Activated T-cell treated with anti-CD3 and anti-CD28 coated beads, Interleukin-2, amount 50 U/mL, for 72 hours (primary cell): ENCODE measurements around the gene TSEN54. TPM values are rescaled to one million over a fixed set of nuclear protein-coding genes. Genes with fewer than 3 reads are reported as not detected.

Experiments used
- ATAC-seq, 2 donors: fragments of 150-1000 bp; cut with Tn5 transposase; replicated peaks in 1 of 2; 2 replicates each; pipeline ENCODE4 v1.10.0; 2021; ENCODE audit warnings: moderate library complexity in 2 of 2, mild to moderate bottlenecking in 1 of 2
- DNase-seq, 2 donors: peaks; one replicate each; pipeline ENCODE4 v3.0.0; 2021 to 2022; ENCODE audit warnings: mixed read lengths in 1 of 2
- H3K27ac Mint-ChIP-seq: one replicate; pipeline ENCODE4 v1.8.0; 2022; ENCODE audit warnings: mild to moderate bottlenecking, moderate library complexity, mixed read lengths
- H3K27me3 Mint-ChIP-seq: one replicate; pipeline ENCODE4 v1.8.0; 2022; ENCODE audit warnings: low read depth, mixed read lengths
- H3K36me3 Mint-ChIP-seq, 2 donors: one replicate each; pipeline ENCODE4 v1.8.0; 2022; ENCODE audit warnings: mixed read lengths in 2 of 2, mild to moderate bottlenecking in 1 of 2; ENCODE audit not compliant: insufficient read depth in 2 of 2
- H3K4me1 Mint-ChIP-seq: one replicate; pipeline ENCODE4 v1.8.0; 2022; ENCODE audit warnings: low read depth, mixed read lengths
- H3K4me3 Mint-ChIP-seq, 2 donors: one replicate each; pipeline ENCODE4 v1.8.0; 2022; ENCODE audit warnings: mild to moderate bottlenecking in 2 of 2, mixed read lengths in 2 of 2, moderate library complexity in 2 of 2
- H3K9me3 Mint-ChIP-seq, 2 donors: one replicate each; pipeline ENCODE4 v1.8.0; 2022; ENCODE audit warnings: mixed read lengths in 2 of 2
- total RNA-seq, 2 donors: library from RNA; stranded (reverse); gene quantifications; one replicate each; pipeline ENCODE4 v1.2.3, GENCODE V29; 2022

TSEN54 gene
- total RNA-seq, 2 donors from 2014 or later, result 34.8 to 49.5 TPM

DNA sequence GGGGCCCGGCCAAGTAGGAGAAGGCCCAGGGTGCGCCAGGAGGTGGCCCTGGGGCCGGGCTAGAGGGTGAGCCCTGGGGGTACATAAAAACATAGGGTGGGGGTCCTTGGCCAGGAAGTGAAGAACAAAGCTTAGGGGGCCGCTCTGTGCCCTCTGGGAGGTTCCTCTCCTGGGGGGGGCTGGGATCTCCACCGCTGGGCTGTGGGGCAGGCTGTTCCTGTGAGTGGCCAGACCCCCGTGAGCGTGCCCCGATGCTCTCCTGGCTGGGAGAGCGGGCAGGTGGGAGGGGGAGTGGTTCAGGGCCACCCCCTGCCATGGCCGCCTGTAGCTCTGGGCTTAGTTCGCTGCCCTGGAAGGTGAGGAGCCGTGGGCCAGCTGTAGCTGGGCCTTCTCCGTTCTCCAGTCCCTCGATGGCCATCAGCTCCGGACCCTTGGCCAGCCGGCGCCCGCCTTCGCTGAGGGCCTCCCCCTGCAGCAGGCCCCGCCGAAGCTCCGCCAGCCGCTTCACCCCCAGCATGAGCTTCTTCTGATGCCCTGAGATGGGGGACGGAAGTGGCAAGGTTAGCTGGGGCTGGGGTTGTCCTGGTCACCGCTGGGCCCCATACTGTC, 13.5 kb upstream of the TSEN54 start:
- Mint-ChIP-seq H3K36me3 (no peaks in the 10 kb centered on the region), H3K4me1 (no peaks in the 10 kb centered on the region), H3K9me3 (no peaks in the 10 kb centered on the region), H3K27me3 (no peaks in the 10 kb centered on the region), H3K27ac (no peak overlapping the region), H3K4me3 (no peak overlapping the region)
- ATAC-seq (no peak), DNase-seq (no peak)

DNA sequence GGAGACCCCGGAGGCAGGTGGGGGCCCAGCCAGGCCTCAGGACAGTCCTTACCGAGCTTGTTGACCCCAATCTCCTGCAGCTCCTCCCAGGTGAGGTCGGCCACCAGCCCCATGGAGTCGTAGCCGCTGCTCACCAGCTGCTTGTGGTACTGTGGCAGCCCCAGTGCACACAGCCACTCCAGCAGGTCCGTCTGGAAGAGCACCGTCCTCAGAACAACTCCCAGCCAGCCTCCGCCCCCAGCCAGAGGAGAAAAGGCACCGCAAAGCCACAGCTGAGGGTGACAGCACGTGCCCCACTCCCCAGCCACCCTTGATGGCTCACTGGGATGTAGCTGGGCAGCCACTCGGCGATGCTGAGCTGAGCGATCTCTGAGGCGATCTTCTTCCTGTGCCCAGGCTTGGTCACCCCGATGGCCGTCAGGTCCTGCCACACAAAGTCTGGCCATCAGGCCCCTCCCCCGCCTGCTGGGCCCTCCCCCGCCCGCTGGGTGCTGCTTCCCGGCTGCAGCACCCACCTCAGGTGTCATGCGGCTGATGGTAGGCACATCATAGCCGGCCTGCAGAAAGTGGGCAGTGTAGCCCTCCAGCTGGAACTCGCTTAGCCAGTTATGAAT, 12.9 kb upstream of the TSEN54 start:
- Mint-ChIP-seq H3K27me3 (no peaks in the 10 kb centered on the region), H3K4me1 (no peaks in the 10 kb centered on the region), H3K4me3 (no peak overlapping the region), H3K36me3 (no peaks in the 10 kb centered on the region), H3K27ac (no peak overlapping the region), H3K9me3 (no peaks in the 10 kb centered on the region)
- ATAC-seq (no peak), DNase-seq (no peak)

DNA sequence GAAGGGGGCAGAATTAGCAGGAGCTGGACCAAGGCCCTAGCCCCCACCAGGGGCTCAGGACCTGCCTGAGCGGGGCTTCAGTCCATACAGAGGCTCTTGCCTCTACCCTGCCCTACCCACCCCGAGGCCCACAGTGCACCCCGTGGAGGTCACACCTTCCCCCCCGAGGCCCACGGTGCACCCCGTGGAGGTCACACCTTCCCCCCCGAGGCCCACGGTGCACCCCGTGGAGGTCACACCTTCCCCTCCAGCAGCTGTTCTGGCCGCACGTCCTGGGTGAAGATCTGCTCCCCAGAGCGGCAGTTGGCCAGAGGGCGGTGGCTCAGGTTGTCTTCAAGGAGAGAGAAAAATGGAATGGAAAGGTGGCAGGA, 12.4 kb upstream of the TSEN54 start:
- ATAC-seq (no peak), DNase-seq (no peak)
- no peaks in the 10 kb centered on the region for H3K4me1 Mint-ChIP-seq
- H3K27me3 Mint-ChIP-seq, result no peaks in the 10 kb centered on the region
- H3K9me3 Mint-ChIP-seq, result no peaks in the 10 kb centered on the region
- no peak overlapping the region for H3K27ac Mint-ChIP-seq
- H3K4me3 Mint-ChIP-seq, result no peak overlapping the region
- H3K36me3 Mint-ChIP-seq, result no peaks in the 10 kb centered on the region

DNA sequence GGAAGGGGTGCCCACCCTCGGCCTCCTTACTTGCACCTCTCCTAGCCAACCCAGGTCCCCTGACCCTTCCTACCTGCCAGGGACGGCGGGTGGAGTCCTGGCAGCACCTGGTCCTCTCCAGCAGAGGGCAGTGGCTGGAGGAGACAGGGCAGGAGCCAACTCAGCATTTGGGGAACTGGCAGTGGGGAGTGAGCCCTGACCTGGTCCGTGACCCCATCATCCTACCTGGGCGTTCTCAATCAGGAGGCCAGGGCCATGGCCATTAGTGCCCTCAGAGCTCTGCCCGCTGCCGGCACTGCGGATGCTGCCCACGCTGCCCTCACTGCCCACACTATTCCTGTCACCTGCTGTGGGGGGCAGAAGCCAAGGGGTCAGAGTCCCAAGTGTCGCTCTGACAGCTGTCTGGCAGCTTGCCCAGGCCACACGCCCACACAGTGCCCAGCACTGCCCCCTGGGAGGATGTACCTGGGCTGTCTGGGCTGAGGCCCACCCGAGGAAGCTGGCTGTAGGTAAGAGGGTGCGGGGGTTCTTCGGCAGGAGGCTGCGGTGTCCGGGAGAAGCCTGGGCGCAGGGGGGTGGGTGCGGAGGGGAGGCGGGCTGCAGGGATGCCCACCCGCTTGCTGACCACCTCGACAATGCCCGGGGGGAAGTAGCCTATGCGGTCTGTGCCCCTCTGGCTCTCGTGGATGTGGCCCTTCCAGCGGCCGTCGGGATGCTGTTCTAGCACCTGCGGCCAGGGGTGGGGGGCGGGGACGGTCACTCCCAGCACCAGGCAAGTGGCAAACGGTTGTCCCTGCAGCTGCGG, 11.8 kb upstream of the TSEN54 start:
- peak; percentile 55 to 63 for ATAC-seq
- no peak overlapping the region for H3K4me3 Mint-ChIP-seq
- H3K9me3 Mint-ChIP-seq, result no peaks in the 10 kb centered on the region
- no peaks in the 10 kb centered on the region for H3K4me1 Mint-ChIP-seq
- peak; percentile 50 to 51 for DNase-seq
- H3K27me3 Mint-ChIP-seq, result no peaks in the 10 kb centered on the region
- no peak overlapping the region for H3K27ac Mint-ChIP-seq
- H3K36me3 Mint-ChIP-seq, result no peaks in the 10 kb centered on the region

DNA sequence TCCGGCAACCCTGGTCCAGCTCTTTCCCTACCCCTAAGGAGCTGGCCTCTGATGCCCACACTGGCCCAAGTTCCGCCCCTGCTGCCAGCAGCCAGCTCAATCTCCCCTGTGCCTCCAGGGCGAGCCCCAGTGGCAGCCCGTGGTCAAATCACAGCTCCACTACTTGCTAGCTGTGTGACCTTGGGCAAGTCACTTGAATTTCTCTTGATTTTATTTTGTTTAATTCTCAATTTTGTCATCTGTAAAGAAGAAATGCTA, 11.2 kb upstream of the TSEN54 start:
- ATAC-seq (no peak), DNase-seq (no peak)
- Mint-ChIP-seq H3K36me3 (no peaks in the 10 kb centered on the region), H3K4me1 (no peaks in the 10 kb centered on the region), H3K4me3 (no peak overlapping the region), H3K27me3 (no peaks in the 10 kb centered on the region), H3K27ac (no peak overlapping the region), H3K9me3 (no peaks in the 10 kb centered on the region)

DNA sequence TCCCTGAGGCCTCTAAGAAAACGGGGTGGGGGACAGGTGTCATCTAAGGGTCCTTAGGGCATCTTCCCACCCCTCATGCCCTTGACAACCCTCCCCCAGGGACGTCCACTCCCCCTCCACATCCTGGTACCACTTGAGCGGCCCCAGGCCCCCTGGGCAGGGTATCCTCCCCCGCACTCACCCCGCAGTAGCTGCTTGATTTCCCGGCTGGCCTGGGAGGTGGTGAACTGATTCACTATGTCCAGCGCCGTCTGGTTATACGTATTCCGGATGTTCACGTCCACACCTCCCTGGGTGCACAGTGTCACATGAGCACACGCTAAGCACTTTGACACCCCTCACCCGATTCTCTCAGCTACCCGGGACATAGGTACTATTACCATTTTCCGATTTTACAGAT, 10.7 kb upstream of the TSEN54 start:
- ATAC-seq (no peak), DNase-seq (no peak)
- Mint-ChIP-seq H3K36me3 (no peaks in the 10 kb centered on the region), H3K27me3 (no peaks in the 10 kb centered on the region), H3K4me3 (no peak overlapping the region), H3K4me1 (no peaks in the 10 kb centered on the region), H3K9me3 (no peaks in the 10 kb centered on the region), H3K27ac (no peak overlapping the region)

DNA sequence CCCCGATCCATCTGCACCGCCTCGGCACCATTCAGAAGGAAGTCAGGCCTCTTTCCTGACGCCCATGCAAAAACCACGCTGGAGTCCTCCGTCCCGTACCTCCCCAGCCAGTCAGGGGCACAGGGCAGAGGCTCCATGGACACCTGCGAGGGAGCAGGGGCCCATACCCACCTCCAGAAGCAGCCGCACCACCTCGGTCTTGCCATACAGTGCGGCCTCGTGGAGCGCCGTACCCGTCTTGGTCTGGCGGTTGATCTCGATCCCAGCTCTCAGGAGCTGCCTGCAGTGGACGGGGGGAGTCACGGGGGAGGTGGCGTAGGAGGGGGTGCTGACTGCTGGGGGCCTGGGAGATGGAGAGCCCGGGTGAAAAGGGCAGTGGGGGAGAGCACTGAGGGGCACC, 10.2 kb upstream of the TSEN54 start:
- Mint-ChIP-seq H3K4me1 (no peaks in the 10 kb centered on the region), H3K27ac (no peak overlapping the region), H3K27me3 (no peaks in the 10 kb centered on the region), H3K36me3 (no peaks in the 10 kb centered on the region), H3K9me3 (no peaks in the 10 kb centered on the region), H3K4me3 (no peak overlapping the region)
- no peak for ATAC-seq
- no peak for DNase-seq

DNA sequence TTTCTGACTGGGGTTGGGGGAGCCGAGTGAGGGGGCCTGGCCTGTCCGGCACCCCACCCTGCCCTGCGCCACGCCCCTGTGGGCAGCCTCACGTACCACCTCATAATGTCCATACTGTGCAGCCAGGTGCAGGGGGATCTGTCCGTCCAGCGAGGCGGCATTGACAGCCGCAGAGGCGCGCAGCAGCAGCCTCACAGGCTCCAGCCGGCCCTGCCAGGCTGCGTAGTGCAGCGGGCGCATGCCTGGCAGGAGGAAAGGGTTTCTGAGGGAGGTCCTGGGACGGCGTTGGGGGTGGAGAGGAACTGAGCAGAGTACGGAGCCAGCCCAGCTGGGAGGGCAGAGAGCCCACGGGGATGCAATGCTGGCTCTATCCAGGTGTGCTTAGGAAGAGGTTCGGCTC, 9.4 kb upstream of the TSEN54 start:
- Mint-ChIP-seq H3K4me1 (no peaks in the 10 kb centered on the region), H3K36me3 (no peaks in the 10 kb centered on the region), H3K27ac (no peak overlapping the region), H3K4me3 (no peak overlapping the region), H3K9me3 (no peaks in the 10 kb centered on the region), H3K27me3 (no peaks in the 10 kb centered on the region)
- ATAC-seq, result no peak
- no peak for DNase-seq

DNA sequence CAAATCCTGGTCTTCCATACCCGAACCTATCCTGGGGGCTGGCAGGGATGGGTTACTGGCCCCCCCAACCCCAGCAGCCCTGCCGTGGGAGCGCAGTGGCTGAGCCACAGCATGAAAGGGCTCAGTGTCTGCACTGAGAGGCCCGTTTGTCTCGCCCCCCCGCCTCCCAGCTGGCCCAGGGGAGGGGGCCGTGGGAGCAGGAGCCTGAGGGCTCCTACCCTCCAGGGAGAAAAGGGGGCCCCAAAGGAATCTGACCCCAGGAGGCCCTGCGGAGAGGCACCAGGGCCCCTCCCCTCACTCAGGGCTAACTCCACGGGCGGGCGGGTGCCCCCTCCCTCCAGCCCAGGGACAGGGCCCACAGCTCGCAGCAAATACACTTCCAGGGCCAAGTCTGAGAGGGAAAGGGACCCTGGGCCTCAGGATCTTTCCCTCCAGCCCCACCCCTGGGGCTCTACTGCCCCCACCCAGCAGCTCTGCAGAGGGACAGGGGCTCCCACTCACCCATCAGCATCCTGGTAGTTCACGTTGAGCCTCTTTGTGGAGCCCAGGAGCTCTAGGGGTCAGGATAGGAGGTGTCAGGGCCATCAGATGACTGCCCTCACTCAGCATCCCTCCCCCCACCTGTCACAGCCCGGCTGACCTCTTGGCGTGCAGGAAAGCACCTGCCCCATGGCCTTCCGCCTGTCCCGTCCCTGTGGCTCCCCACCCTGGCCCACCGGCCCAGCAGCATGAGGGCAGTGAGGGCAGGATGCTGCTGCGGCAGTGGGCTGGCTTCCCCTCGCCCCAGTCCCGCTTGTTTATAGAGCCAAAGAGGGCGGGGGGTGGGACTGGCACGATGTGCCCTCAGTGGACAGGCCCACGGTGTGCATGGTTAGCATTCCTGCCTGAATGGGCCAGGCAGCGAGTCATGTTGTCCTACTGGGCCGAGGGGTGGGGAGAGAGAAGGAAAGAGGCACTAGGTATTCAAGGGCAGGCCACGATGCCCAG, 8.3 kb upstream of the TSEN54 start:
- Mint-ChIP-seq H3K9me3 (no peaks in the 10 kb centered on the region), H3K27me3 (no peaks in the 10 kb centered on the region), H3K27ac (no peak overlapping the region), H3K4me3 (no peak overlapping the region), H3K36me3 (no peaks in the 10 kb centered on the region), H3K4me1 (no peaks in the 10 kb centered on the region)
- ATAC-seq (no peak), DNase-seq (no peak)

DNA sequence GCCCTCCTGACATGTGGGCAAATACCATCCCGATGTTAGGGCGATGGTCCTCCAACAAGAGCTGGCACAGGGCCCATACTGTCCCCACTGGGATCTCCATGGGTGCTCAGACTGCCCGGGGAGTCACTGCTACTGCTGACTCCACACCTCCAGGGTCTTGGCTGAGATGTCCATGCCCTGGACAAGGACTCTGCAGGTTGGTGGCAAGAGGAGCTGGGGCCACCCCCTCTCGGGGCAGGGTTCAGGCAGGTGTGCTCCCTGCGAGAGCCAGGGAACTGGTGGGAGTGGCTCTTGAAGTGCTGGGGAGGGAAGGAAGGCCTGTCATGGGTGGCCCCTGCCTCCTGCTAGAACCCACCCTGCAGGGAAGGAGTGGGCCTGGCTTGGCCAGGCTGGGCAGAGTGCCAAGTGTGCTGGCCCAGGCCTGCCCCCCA, 7.4 kb upstream of the TSEN54 start:
- peak in 1 of 2 donors; percentile 4 for ATAC-seq
- Mint-ChIP-seq H3K4me3 (no peak overlapping the region), H3K9me3 (no peaks in the 10 kb centered on the region), H3K4me1 (no peaks in the 10 kb centered on the region), H3K36me3 (no peaks in the 10 kb centered on the region), H3K27ac (no peak overlapping the region), H3K27me3 (no peaks in the 10 kb centered on the region)
- no peak for DNase-seq

DNA sequence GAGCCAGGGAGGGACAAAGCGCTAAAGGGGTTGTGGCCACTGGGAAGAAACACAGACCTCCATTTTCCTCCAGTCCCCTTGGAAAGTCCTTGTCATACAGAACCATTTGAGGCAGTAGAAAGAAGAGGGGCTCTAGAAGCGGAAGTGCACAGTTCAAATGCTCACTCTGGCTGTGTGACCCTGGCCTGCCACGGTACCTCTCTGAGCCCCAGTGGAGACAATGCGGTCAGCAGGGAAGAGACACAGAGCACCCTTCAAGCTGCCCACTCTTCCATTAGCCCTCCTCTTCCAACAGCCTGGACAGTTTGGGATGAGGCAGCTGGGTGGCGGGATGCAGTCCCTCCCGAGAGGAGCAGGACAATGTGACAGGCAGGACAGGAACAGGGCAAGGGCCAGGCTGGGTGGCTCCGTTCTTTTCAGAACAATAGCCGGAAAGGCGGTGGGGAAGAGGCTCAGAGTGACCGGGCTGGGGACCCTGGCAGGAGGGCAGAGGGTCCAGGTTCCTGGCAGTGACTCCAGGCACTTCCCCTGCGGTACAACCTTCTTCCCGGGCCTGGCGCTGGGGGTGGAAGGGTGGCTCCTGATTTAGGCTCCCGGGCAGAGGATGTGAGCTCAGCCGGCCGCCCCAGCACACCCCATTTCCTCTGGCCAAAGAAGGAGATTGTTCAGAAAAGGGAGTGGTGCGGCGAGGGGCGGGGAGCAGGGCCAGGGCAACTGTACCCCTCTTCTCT, 6.6 kb upstream of the TSEN54 start:
- DNase-seq (no peak), ATAC-seq (no peak)
- H3K36me3 Mint-ChIP-seq, result no peaks in the 10 kb centered on the region
- no peak overlapping the region for H3K4me3 Mint-ChIP-seq
- H3K9me3 Mint-ChIP-seq, result no peaks in the 10 kb centered on the region
- no peak overlapping the region for H3K27ac Mint-ChIP-seq
- H3K4me1 Mint-ChIP-seq, result no peaks in the 10 kb centered on the region
- H3K27me3 Mint-ChIP-seq, result no peaks in the 10 kb centered on the region

DNA sequence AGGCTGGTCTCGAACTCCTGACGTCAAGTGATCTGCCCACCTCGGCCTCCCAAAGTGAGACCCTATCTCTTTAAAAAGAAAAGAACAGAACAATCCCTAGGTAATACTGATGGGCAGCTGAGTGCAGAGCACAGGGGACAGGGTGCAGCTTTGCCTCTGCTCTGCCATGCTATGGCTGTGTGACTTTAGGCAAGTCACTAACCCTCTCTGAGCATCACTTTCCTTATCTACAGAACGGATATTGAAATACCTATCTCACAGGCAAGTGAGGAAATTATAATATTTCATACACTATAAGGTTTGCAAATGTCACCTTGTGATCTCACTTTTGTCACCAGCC, 5.1 kb upstream of the TSEN54 start:
- Mint-ChIP-seq H3K4me1 (no peaks in the 10 kb centered on the region), H3K36me3 (no peaks in the 10 kb centered on the region)

More for the DNA sequence above, 5.1 kb upstream of the TSEN54 start:
- H3K27me3 Mint-ChIP-seq, result no peaks in the 10 kb centered on the region
- DNase-seq, result no peak
- H3K4me3 Mint-ChIP-seq, result no peak overlapping the region
- no peak overlapping the region for H3K27ac Mint-ChIP-seq
- no peak for ATAC-seq
- no peaks in the 10 kb centered on the region for H3K9me3 Mint-ChIP-seq
